Measurements from ENCODE around the gene SLFN5.

Gene SLFN5

DNA sequence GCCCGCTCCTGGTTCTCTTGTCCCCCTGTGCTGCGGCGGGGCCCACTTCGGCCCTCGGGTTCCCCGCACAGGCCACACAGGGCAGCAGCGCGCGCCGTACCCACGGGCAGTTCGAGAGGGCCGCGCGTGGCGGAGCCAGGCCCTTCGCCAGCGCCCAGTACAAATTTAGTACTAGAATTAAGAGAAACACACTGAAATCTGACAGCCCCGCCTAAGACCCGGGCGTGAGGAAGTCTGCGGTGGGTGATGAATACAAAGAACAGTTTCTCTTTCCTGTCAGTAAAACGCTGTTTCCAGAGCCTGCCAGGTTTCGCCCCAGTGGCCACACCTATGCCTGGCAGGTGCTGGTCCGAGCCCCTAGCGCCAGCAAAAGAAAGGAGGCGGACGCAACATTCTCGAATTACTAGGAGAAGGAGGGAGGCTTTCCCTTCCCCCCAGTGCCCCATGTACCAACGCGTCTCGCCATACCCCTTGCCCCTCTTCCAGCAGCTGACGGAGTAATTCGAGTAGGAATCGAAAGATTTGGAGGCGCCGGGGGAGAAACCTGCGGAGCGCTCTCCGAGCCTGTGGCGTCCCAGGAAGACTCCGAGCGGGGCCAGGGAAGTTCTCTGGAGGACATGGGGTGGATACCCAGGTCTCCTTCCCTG, 591 bp upstream of the SLFN5 start:
- Histone ChIP-seq H3K4me1 (ENCODE audit: control insufficient read depth, insufficient read depth, low read length) (peaks cover 36% of the 10 kb centered on the region), H3K4me3 (ENCODE audit: low read length) (peak overlapping the region; percentile 96), H3K9me3 (ENCODE audit: control insufficient read depth, low read length) (no peaks in the 10 kb centered on the region), H3K27me3 (replicated peaks; ENCODE audit: control insufficient read depth, insufficient read depth, low read length) (no peaks in the 10 kb centered on the region), H3K9ac (ENCODE audit: low read length) (peak overlapping the region; percentile 96), H3K36me3 (ENCODE audit: control insufficient read depth, insufficient read depth, low read length, severe bottlenecking) (peaks cover 5% of the 10 kb centered on the region)
- DNase-seq (ENCODE audit: low read depth) = peak; percentile 70

DNA sequence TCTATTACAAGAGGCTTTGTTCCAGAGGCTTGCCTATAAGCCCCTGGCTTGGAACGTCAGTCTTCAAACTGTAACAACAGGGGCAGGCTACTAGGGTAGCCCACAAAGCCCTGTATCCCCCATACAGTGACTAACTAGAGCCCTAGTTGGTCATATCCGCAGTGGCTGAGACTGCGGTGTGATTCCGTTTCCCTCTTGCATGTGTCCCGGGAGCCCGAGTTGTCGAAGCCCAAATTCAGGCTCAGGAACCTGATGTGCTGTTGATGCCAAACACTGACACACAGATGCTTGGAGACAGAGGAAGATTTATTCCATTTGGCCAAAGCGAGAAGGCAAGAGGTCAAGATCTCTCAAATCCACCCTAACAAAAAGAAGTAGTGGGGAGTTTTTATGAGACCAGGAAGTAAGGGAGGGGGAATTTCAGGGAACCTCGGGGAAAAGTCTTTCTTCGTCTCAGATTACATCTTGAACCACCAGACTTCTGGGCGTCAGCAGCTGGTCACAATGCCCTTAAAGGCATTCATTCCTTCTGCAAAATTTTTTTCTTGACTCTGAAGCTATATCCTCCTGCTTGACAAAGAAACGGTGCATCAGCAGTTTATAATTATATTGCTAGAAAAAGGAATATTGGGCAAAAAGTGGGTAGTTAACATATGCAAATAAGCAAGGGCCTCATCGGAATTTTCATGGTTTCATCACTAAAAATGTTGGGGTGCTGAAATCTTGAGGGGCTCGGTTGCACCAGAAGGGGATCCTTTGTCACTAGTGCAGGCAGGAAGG, 879 bp downstream of the SLFN5 start:
- peaks cover 19% of the 10 kb centered on the region for H3K36me3 ChIP-seq (ENCODE audit: control insufficient read depth, insufficient read depth, low read length, severe bottlenecking)
- peaks cover 33% of the 10 kb centered on the region for H3K4me1 ChIP-seq (ENCODE audit: control insufficient read depth, insufficient read depth, low read length)
- H3K27me3 ChIP-seq (replicated peaks; ENCODE audit: control insufficient read depth, insufficient read depth, low read length) = no peaks in the 10 kb centered on the region
- H3K9me3 ChIP-seq (ENCODE audit: control insufficient read depth, low read length) = no peaks in the 10 kb centered on the region
- DNase-seq (ENCODE audit: low read depth) = peak; percentile 84
- H3K9ac ChIP-seq (ENCODE audit: low read length) = peak overlapping the region; percentile 96
- H3K4me3 ChIP-seq (ENCODE audit: low read length) = peak overlapping the region; percentile 96

DNA sequence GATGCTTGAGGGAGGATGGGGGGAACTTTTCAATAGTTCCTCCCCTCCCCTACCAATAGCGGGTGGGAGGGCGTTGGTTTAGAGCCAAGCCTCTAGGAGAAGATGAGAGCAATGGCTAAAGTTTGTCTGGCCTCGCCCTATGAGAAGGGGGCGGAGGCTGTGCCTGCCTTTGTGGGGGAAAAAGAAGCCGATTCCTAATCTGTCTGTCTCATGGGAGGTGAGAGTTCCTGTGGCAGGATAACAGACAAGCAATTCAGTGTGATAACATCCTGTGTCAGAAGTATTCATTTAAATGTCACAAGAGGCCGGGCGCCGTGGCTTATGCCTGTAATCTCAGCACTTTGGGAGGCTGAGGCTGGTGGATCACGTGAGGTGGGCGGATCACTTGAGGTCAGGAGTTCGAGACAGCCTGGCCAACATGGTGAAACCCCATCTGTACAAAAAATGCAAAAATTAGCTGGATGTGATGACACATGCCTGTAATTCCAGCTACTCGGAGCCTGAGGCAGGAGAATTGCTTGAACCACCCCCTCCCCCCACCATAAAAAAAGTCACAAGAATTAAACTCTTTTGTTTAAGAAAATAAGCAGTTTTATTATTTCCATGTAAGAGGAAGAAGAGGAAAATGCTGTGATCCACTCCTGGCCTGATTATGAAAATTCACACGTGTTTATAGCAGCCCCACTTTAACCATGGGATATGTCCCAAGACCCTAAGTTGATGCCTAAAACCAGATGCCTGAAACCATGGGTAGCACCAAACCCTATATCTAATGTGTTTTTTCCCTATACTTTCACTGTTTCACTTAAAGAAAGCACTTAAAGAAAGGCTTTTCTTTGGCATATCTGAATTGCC, 1.7 kb downstream of the SLFN5 start:
- Histone ChIP-seq H3K9me3 (ENCODE audit: control insufficient read depth, low read length) (no peaks in the 10 kb centered on the region), H3K27me3 (replicated peaks; ENCODE audit: control insufficient read depth, insufficient read depth, low read length) (no peaks in the 10 kb centered on the region), H3K9ac (ENCODE audit: low read length) (peak overlapping the region; percentile 96), H3K4me3 (ENCODE audit: low read length) (peak overlapping the region; percentile 96), H3K4me1 (ENCODE audit: control insufficient read depth, insufficient read depth, low read length) (peaks cover 28% of the 10 kb centered on the region), H3K36me3 (ENCODE audit: control insufficient read depth, insufficient read depth, low read length, severe bottlenecking) (peaks cover 27% of the 10 kb centered on the region)
- peak; percentile 91 for DNase-seq (ENCODE audit: low read depth)

DNA sequence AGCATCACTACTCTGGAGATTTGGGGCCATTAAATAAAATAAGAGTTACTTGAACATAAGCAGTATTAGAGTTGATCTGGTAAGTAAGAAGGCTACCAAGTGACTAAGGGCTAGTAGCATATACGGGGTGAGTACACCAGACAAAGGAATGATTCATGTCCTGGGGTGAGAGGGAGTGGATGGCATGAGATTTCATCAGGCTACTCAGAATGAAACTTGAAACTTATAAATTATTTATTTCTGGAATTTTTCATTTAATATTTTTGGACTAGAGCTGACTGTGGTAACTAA, 2.3 kb downstream of the SLFN5 start:
- H3K36me3 ChIP-seq (ENCODE audit: control insufficient read depth, insufficient read depth, low read length, severe bottlenecking) = peaks cover 33% of the 10 kb centered on the region
- H3K9ac ChIP-seq (ENCODE audit: low read length) = peak overlapping the region; percentile 96
- peak overlapping the region; percentile 80 for H3K4me3 ChIP-seq (ENCODE audit: low read length)
- DNase-seq (ENCODE audit: low read depth) = peak; percentile 94
- H3K4me1 ChIP-seq (ENCODE audit: control insufficient read depth, insufficient read depth, low read length) = peaks cover 28% of the 10 kb centered on the region
- no peaks in the 10 kb centered on the region for H3K9me3 ChIP-seq (ENCODE audit: control insufficient read depth, low read length)
- no peaks in the 10 kb centered on the region for H3K27me3 ChIP-seq (replicated peaks; ENCODE audit: control insufficient read depth, insufficient read depth, low read length)

DNA sequence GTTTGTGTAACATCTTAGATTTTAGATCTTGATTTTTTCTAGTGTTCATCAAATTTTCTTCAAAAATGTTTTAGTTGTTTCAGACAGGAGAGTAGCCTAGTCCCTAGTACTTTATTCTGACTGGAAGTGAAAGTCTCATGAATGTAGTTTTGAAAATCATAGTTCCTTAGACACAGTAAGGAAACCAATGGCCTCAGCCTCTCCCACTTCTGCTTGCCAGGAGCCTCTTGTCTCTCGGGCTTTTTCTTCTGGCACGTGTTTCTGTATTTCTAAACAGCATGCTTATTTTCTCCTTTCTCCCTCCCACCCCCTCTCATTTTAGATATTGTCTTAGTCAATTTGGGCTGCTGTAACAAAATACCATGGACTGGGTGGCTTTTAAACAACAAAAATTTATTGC, 9.8 kb downstream of the SLFN5 start:
- peak overlapping the region; percentile 65 for H3K9ac ChIP-seq (ENCODE audit: low read length)
- H3K27me3 ChIP-seq (replicated peaks; ENCODE audit: control insufficient read depth, insufficient read depth, low read length) = no peaks in the 10 kb centered on the region
- peaks cover 3% of the 10 kb centered on the region for H3K9me3 ChIP-seq (ENCODE audit: control insufficient read depth, low read length)
- peak overlapping the region; percentile 50 for H3K4me3 ChIP-seq (ENCODE audit: low read length)
- H3K36me3 ChIP-seq (ENCODE audit: control insufficient read depth, insufficient read depth, low read length, severe bottlenecking) = peaks cover 34% of the 10 kb centered on the region
- DNase-seq (ENCODE audit: low read depth) = no peak
- H3K4me1 ChIP-seq (ENCODE audit: control insufficient read depth, insufficient read depth, low read length) = peaks cover 28% of the 10 kb centered on the region

DNA sequence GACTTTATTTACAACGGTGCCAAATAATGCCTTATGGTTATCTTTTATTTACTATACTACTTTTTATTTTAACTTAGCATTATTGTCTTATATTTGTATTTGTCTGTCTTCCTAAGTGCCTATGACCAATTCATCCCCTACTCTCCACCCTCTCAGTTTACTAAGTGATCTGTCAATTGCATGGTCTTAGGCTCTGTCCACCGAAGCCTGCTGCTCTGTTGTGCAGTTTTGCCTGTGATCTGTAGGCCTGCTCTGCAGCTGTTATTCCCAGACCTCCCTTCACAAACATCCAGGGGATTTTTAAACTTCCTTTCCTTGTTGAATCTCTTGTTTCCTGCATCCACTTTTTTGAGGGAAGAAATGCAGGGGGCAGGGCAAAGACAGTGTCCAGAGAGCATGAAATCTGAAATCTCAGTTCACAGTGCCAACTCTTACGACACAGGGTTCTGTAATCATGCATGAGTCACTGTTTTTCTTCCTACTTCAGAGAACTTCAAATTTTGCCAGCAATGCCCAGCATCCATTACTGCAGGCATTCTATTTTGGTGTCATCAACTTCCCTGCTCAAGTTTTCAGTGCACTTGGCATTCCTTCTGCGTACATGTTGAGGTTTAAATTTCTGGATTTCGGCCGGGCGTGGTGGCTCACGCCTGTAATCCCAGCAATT, 11.4 kb downstream of the SLFN5 start:
- DNase-seq (ENCODE audit: low read depth) = peak; percentile 98
- Histone ChIP-seq H3K36me3 (ENCODE audit: control insufficient read depth, insufficient read depth, low read length, severe bottlenecking) (peaks cover 31% of the 10 kb centered on the region), H3K4me3 (ENCODE audit: low read length) (no peak overlapping the region), H3K9me3 (ENCODE audit: control insufficient read depth, low read length) (peaks cover 3% of the 10 kb centered on the region), H3K4me1 (ENCODE audit: control insufficient read depth, insufficient read depth, low read length) (peaks cover 28% of the 10 kb centered on the region), H3K9ac (ENCODE audit: low read length) (peak overlapping the region; percentile 21), H3K27me3 (replicated peaks; ENCODE audit: control insufficient read depth, insufficient read depth, low read length) (no peaks in the 10 kb centered on the region)

DNA sequence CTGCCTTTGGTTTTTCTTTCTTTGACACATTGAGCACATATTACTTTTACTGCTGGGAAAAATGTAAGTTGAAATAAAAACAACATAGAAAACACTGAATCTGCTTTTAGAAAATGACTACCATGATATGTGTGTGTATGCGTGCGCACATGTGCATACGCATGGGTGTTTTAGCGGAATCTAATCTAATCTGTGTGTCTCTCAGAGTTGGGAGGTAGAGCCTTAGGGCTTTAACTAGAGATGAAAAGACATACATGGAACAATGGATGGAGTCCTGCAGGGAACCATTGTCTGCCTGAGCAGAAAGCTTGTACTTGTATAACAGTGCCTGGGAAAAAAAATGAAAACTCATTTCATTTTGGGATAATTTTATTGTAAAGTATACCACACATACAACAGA, 12.4 kb downstream of the SLFN5 start:
- peaks cover 3% of the 10 kb centered on the region for H3K9me3 ChIP-seq (ENCODE audit: control insufficient read depth, low read length)
- H3K27me3 ChIP-seq (replicated peaks; ENCODE audit: control insufficient read depth, insufficient read depth, low read length) = no peaks in the 10 kb centered on the region
- H3K36me3 ChIP-seq (ENCODE audit: control insufficient read depth, insufficient read depth, low read length, severe bottlenecking) = peaks cover 33% of the 10 kb centered on the region
- no peak for DNase-seq (ENCODE audit: low read depth)
- H3K4me3 ChIP-seq (ENCODE audit: low read length) = no peak overlapping the region
- no peak overlapping the region for H3K9ac ChIP-seq (ENCODE audit: low read length)
- H3K4me1 ChIP-seq (ENCODE audit: control insufficient read depth, insufficient read depth, low read length) = peaks cover 28% of the 10 kb centered on the region

DNA sequence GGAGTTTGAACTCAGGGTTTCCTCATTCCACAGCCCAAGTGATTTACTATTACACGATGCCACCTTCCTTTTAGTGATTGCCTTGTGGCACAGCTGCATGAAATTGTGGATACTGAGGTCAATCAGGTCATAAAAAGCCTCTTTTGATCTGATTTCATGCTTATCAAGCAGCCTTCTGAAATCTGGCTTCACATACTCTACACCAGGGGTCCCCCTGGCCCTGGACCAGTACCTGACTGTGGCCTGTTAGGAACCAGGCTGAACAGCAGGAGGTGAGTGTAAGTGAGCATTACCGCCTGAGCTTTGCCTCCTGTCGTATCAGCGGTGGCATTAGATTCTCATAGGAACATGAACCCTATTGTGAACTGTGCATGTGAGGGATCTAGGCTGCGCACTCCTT, 13.8 kb downstream of the SLFN5 start:
- H3K4me3 ChIP-seq (ENCODE audit: low read length) = no peak overlapping the region
- no peak overlapping the region for H3K9ac ChIP-seq (ENCODE audit: low read length)
- H3K9me3 ChIP-seq (ENCODE audit: control insufficient read depth, low read length) = peaks cover 3% of the 10 kb centered on the region
- H3K36me3 ChIP-seq (ENCODE audit: control insufficient read depth, insufficient read depth, low read length, severe bottlenecking) = peaks cover 45% of the 10 kb centered on the region
- DNase-seq (ENCODE audit: low read depth) = no peak
- H3K27me3 ChIP-seq (replicated peaks; ENCODE audit: control insufficient read depth, insufficient read depth, low read length) = no peaks in the 10 kb centered on the region
- peaks cover 28% of the 10 kb centered on the region for H3K4me1 ChIP-seq (ENCODE audit: control insufficient read depth, insufficient read depth, low read length)

DNA sequence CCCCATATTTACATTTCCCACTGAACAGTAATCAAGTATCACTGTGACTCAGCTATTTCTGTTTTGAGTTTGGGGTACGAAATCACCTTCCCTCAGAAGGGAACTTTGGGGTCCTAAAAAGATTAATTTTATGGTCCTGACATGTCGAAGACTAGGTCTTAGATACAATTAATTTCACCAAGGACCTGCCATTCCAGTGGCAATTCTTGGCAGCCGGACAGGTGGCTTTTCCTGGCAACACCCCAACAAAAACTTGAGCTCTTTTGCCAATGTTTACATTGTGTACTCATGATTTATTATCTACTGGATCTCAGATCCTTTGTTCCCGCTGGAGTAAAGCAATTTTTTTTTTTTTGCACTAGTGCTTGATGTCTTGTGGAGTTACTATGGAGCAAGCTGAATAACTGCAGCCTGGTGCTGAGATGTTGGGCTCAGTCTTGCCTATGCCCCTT, 14.4 kb downstream of the SLFN5 start:
- peak; percentile 55 for DNase-seq (ENCODE audit: low read depth)
- Histone ChIP-seq H3K36me3 (ENCODE audit: control insufficient read depth, insufficient read depth, low read length, severe bottlenecking) (peaks cover 51% of the 10 kb centered on the region), H3K27me3 (replicated peaks; ENCODE audit: control insufficient read depth, insufficient read depth, low read length) (no peaks in the 10 kb centered on the region), H3K4me3 (ENCODE audit: low read length) (no peak overlapping the region), H3K9ac (ENCODE audit: low read length) (no peak overlapping the region), H3K9me3 (ENCODE audit: control insufficient read depth, low read length) (peaks cover 3% of the 10 kb centered on the region), H3K4me1 (ENCODE audit: control insufficient read depth, insufficient read depth, low read length) (peaks cover 24% of the 10 kb centered on the region)

DNA sequence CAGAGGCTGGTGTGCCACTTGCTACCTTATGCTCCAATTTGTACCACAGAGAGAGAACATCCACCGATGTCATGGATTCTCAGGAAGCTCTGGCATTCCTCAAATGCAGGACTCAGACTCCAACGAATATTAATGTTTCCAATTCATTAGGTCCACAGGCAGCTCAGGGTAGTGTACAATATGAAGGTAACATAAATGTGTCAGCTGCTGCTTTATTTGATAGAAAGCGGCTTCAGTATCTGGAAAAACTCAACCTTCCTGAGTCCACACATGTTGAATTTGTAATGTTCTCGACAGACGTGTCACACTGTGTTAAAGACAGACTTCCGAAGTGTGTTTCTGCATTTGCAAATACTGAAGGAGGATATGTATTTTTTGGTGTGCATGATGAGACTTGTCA, 16.1 kb downstream of the SLFN5 start:
- H3K27me3 ChIP-seq (replicated peaks; ENCODE audit: control insufficient read depth, insufficient read depth, low read length) = no peaks in the 10 kb centered on the region
- H3K9ac ChIP-seq (ENCODE audit: low read length) = no peak overlapping the region
- H3K9me3 ChIP-seq (ENCODE audit: control insufficient read depth, low read length) = no peaks in the 10 kb centered on the region
- H3K36me3 ChIP-seq (ENCODE audit: control insufficient read depth, insufficient read depth, low read length, severe bottlenecking) = peaks cover 69% of the 10 kb centered on the region
- no peak overlapping the region for H3K4me3 ChIP-seq (ENCODE audit: low read length)
- H3K4me1 ChIP-seq (ENCODE audit: control insufficient read depth, insufficient read depth, low read length) = peaks cover 6% of the 10 kb centered on the region
- no peak for DNase-seq (ENCODE audit: low read depth)

DNA sequence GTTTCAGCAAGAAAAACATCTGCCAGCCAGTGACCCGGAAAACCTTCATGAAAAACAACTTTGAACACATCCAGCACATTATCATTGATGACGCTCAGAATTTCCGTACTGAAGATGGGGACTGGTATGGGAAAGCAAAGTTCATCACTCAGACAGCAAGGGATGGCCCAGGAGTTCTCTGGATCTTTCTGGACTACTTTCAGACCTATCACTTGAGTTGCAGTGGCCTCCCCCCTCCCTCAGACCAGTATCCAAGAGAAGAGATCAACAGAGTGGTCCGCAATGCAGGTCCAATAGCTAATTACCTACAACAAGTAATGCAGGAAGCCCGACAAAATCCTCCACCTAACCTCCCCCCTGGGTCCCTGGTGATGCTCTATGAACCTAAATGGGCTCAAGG, 22.2 kb downstream of the SLFN5 start:
- no peaks in the 10 kb centered on the region for H3K27me3 ChIP-seq (replicated peaks; ENCODE audit: control insufficient read depth, insufficient read depth, low read length)
- peaks cover 11% of the 10 kb centered on the region for H3K4me1 ChIP-seq (ENCODE audit: control insufficient read depth, insufficient read depth, low read length)
- peaks cover 80% of the 10 kb centered on the region for H3K36me3 ChIP-seq (ENCODE audit: control insufficient read depth, insufficient read depth, low read length, severe bottlenecking)
- H3K4me3 ChIP-seq (ENCODE audit: low read length) = no peak overlapping the region
- DNase-seq (ENCODE audit: low read depth) = no peak
- H3K9me3 ChIP-seq (ENCODE audit: control insufficient read depth, low read length) = no peaks in the 10 kb centered on the region
- no peak overlapping the region for H3K9ac ChIP-seq (ENCODE audit: low read length)

Measured in adipocyte (in vitro differentiated cells).